A549 (cell line): ENCODE data around the gene RPLP2. TPM values are rescaled to one million over a fixed set of nuclear protein-coding genes. Genes with fewer than 3 reads are reported as not detected.

ENCODE experiments used
- ATAC-seq, 2 experiments: fragments of 200-7000 bp in 1 of 2; fragments of >200 bp in 1 of 2; cut with Nextera tagmentation in 1 of 2; cut with Tn5 transposase in 1 of 2; 3 replicates each; pipeline versions ENCODE4 v1.8.0 to v1.9.1; 2018 to 2020; ENCODE audit warnings: mild to moderate bottlenecking in 1 of 2, moderate library complexity in 1 of 2
- CTCF ChIA-PET: fragments of 300-600 bp; sonication (Branson Sonifier 250); formaldehyde crosslinking; extraction: SDS; loops from one replicate; lab custom pipeline; 2021; ENCODE audit warnings: antibody characterized with exemption, inconsistent platforms; lab: Yijun Ruan, JAX
- POLR2A ChIA-PET: fragments of 350-600 bp; formaldehyde crosslinking; extraction: SDS; loops from one replicate; lab custom pipeline; 2021; ENCODE audit warnings: antibody characterized with exemption, inconsistent platforms; lab: Yijun Ruan, JAX
- DNase-seq, 2 experiments: peaks; one replicate each; pipeline versions ENCODE4 v3.0.0 to v3.0.0-alpha.2; 2011 to 2016; ENCODE audit warnings: low read depth in 1 of 2, low spot score in 1 of 2
- FAIRE-seq: peaks from 2 replicates; lab custom pipeline; 2011; peaks lifted over from hg19 to GRCh38; lab: Jason Lieb, UNC
- H3K27ac ChIP-seq, 2 experiments: fragments of >200 bp; sonication (Bioruptor Twin); formaldehyde crosslinking; 3 replicates each; pipeline ENCODE4 v1.5.1; 2016 to 2017
- H3K4me1 ChIP-seq: fragments of >200 bp; sonication (Bioruptor Twin); formaldehyde crosslinking; 3 replicates; pipeline ENCODE4 v1.6.1; 2016
- H3K4me2 ChIP-seq: fragments of >200 bp; sonication (Bioruptor Twin); formaldehyde crosslinking; 3 replicates; pipeline ENCODE4 v1.6.1; 2016
- H3K4me3 ChIP-seq: fragments of >200 bp; sonication (Bioruptor Twin); formaldehyde crosslinking; 3 replicates; pipeline ENCODE4 v1.5.1; 2016
- H3K9me3 ChIP-seq: fragments of >200 bp; sonication (Bioruptor Twin); formaldehyde crosslinking; 3 replicates; pipeline ENCODE4 v1.6.1; 2016
- CBX2 ChIP-seq: fragments of 200-600 bp; sonication (generic); IDR thresholded peaks from 2 replicates; pipeline ENCODE4 v1.6.1; 2016; ENCODE audit warnings: low read depth, mild to moderate bottlenecking, borderline replicate concordance
- CBX8 ChIP-seq: fragments of 200-600 bp; sonication (generic); IDR thresholded peaks from 2 replicates; pipeline ENCODE4 v1.6.1; 2016
- CHD4 ChIP-seq: fragments of 200-600 bp; sonication (generic); IDR thresholded peaks from 2 replicates; pipeline ENCODE4 v1.6.1; 2016; ENCODE audit warnings: antibody characterized with exemption, mild to moderate bottlenecking, borderline replicate concordance
- EHMT2 ChIP-seq: fragments of 200-600 bp; sonication (generic); IDR thresholded peaks from 2 replicates; pipeline ENCODE4 v1.6.1; 2016; ENCODE audit warnings: antibody characterized with exemption, low read depth, mild to moderate bottlenecking, moderate library complexity
- ESRRA ChIP-seq: fragments of 150-350 bp; IDR thresholded peaks from 2 replicates; pipeline ENCODE4 v1.6.1; 2014; ENCODE audit warnings: mild to moderate bottlenecking, low read length, borderline replicate concordance
- FOSB ChIP-seq: fragments of 250-450 bp; sonication (Bioruptor Pico); IDR thresholded peaks from 2 replicates; pipeline ENCODE4 v1.5.0; 2020; ENCODE audit warnings: mild to moderate bottlenecking, moderate library complexity
- FOSL2 ChIP-seq, 2 experiments: fragments of 450-650 bp in 1 of 2; fragments of >200 bp in 1 of 2; sonication (Bioruptor Twin) in 1 of 2; formaldehyde crosslinking; IDR thresholded peaks; 2 replicates each; pipeline versions ENCODE4 v1.5.0 to v1.6.1; 2016 to 2020; ENCODE audit warnings: mild to moderate bottlenecking in 1 of 2, moderate library complexity in 1 of 2
- FOXS1 ChIP-seq: fragments of 250-450 bp; sonication (Bioruptor Pico); IDR thresholded peaks from 2 replicates; pipeline ENCODE4 v1.5.0; 2020; ENCODE audit warnings: mild to moderate bottlenecking, moderate library complexity
- GATA3 ChIP-seq: IDR thresholded peaks from 2 replicates; pipeline ENCODE4 v1.6.1; 2012; ENCODE audit warnings: borderline replicate concordance
- HDAC2 ChIP-seq: fragments of 200-600 bp; sonication (generic); IDR thresholded peaks from 2 replicates; pipeline ENCODE4 v1.6.1; 2016
- HOXA7 ChIP-seq: fragments of 250-450 bp; sonication (Bioruptor Pico); IDR thresholded peaks from 2 replicates; pipeline ENCODE4 v1.5.0; 2020; ENCODE audit warnings: mild to moderate bottlenecking, moderate library complexity
- HOXB13 ChIP-seq: fragments of 250-450 bp; sonication (Bioruptor Pico); IDR thresholded peaks from 2 replicates; pipeline ENCODE4 v1.5.0; 2020; ENCODE audit warnings: low read depth, mild to moderate bottlenecking, moderate library complexity
- KDM5A ChIP-seq: fragments of 200-600 bp; sonication (generic); IDR thresholded peaks from 2 replicates; pipeline ENCODE4 v1.6.1; 2016; ENCODE audit warnings: antibody characterized with exemption, mild to moderate bottlenecking
- NFE2L2 ChIP-seq: fragments of 150-350 bp; conservative IDR thresholded peaks from 2 replicates; pipeline ENCODE4 v1.6.1; 2014; ENCODE audit warnings: low read length
- NPAS2 ChIP-seq: fragments of 250-450 bp; sonication (Bioruptor Pico); IDR thresholded peaks from 2 replicates; pipeline ENCODE4 v1.8.0; 2022; ENCODE audit warnings: mild to moderate bottlenecking, moderate library complexity, borderline replicate concordance
- NR3C1 ChIP-seq: fragments of >200 bp; sonication (Bioruptor Twin); formaldehyde crosslinking; IDR thresholded peaks from 3 replicates; pipeline ENCODE4 v1.6.1; 2017
- RAD21 ChIP-seq, 2 experiments: fragments of >200 bp in 1 of 2; sonication (Bioruptor Twin) in 1 of 2; formaldehyde crosslinking in 1 of 2; IDR thresholded peaks in 1 of 2; conservative IDR thresholded peaks in 1 of 2; 2 replicates in 1 of 2; 3 replicates in 1 of 2; pipeline ENCODE4 v1.6.1; 2012 to 2018; ENCODE audit warnings: inconsistent platforms in 1 of 2
- RNF2 ChIP-seq: fragments of 200-600 bp; sonication (generic); IDR thresholded peaks from 2 replicates; pipeline ENCODE4 v1.6.1; 2016; ENCODE audit warnings: low read depth, mild to moderate bottlenecking, antibody characterized with exemption, moderate library complexity, borderline replicate concordance
- ZC3H11A ChIP-seq: fragments of 450-650 bp; IDR thresholded peaks from 2 replicates; pipeline ENCODE4 v1.6.1; 2014; ENCODE audit warnings: antibody characterized with exemption, mild to moderate bottlenecking
- WGBS: methylation state at CpG from one replicate; pipeline ENCODE4 v1.1.6; 2017; ENCODE audit errors: missing lambda C conversion rate; 5-methylcytosine and 5-hydroxymethylcytosine counted together
- polyA plus RNA-seq, 4 experiments: library from polyadenylated mRNA; depleted of rRNA in 3 of 4; stranded (reverse); fragments of >200 nt; fragmentation: RNase III in 1 of 4; extraction: RNeasy Plus Mini Kit Qiagen cat#74134 plus additional on column Dnase treatment in 1 of 4; gene quantifications; 2 replicates in 3 of 4; 3 replicates in 1 of 4; pipeline ENCODE4 v1.2.3, GENCODE V29; 2011 to 2017
- TF ChIP-seq, protein P1 (sequence below): fragments of >200 bp; sonication (Bioruptor Twin); formaldehyde crosslinking; IDR thresholded peaks from 3 replicates; pipeline ENCODE4 v1.6.1; 2016
- TF ChIP-seq, protein P2 (sequence below): IDR thresholded peaks from 2 replicates; pipeline ENCODE4 v1.6.1; 2012
- TF ChIP-seq, protein P3 (sequence below): fragments of >200 bp; sonication (Bioruptor Twin); formaldehyde crosslinking; IDR thresholded peaks from 3 replicates; pipeline ENCODE4 v1.5.1; 2016
- TF ChIP-seq, protein P4 (sequence below): fragments of 200-600 bp; sonication (generic); IDR thresholded peaks from 2 replicates; pipeline ENCODE4 v1.6.1; 2016; ENCODE audit warnings: antibody characterized with exemption, mild to moderate bottlenecking, moderate library complexity

The RPLP2 gene
- polyA plus RNA-seq, 2 of the 4 experiments (the other 2 are of a cell fraction) = 1,493 to 2,508 TPM

DNA sequence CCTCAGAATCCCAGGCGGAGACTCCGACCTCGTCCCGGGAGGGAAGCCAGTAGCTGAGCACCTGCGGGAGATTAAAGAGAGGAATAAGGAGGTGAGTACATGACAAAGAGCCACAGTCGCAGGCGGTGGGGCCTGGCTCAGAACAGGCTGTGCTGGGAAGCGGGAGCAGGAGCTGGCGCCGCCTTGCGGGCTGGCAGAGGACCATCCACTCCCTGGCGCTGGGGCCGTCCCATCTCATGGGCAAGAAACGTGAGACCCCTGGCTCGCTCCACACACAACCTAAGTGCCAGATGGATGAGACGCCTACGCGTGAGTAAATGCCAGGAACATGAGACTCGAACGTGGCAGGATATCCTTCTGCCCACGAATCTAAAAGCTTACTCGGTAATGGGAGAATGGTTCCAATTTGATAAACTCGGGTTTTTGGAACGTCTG, 26.2 kb upstream of the RPLP2 start:
- POLR2A ChIA-PET = no interaction called here
- Histone ChIP-seq H3K4me3 (no peak overlapping the region), H3K27ac (no peak overlapping the region), H3K4me2 (no peak overlapping the region), H3K9me3 (no peaks in the 10 kb centered on the region), H3K4me1 (peaks cover under 1% of the 10 kb centered on the region; the same call in 1 of the 3 replicates)
- CTCF ChIA-PET = interaction anchor here (0.6 to 2.2 kb wide), 10 partner anchors 8 to 1133 kb away, joined by 3 to 14 read pairs (median 6); partner anchors contain the start of gene SLC25A22
- peak in 1 of 2 experiments; percentile 65; a peak in 3 of 6 replicates for ATAC-seq
- no peak for FAIRE-seq
- TF ChIP-seq CHD4 (no peak), CBX8 (no peak), NFE2L2 (no peak), NPAS2 (CRISPR knock-in tag) (no peak), KDM5A (no peak), HOXB13 (no peak), RNF2 (no peak), CBX2 (no peak), FOXS1 (CRISPR knock-in tag) (no peak), RAD21 (conservative IDR thresholded peaks at IDR 0.05 in 1 of 2, IDR thresholded peaks at IDR 0.05 in 1 of 2) (no peak), GATA3 (no peak), HOXA7 (CRISPR knock-in tag) (no peak), FOSB (CRISPR knock-in tag) (no peak), EHMT2 (no peak)
- TF ChIP-seq, protein P1, sequence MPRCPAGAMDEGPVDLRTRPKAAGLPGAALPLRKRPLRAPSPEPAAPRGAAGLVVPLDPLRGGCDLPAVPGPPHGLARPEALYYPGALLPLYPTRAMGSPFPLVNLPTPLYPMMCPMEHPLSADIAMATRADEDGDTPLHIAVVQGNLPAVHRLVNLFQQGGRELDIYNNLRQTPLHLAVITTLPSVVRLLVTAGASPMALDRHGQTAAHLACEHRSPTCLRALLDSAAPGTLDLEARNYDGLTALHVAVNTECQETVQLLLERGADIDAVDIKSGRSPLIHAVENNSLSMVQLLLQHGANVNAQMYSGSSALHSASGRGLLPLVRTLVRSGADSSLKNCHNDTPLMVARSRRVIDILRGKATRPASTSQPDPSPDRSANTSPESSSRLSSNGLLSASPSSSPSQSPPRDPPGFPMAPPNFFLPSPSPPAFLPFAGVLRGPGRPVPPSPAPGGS = no peak
- TF ChIP-seq, protein P2, sequence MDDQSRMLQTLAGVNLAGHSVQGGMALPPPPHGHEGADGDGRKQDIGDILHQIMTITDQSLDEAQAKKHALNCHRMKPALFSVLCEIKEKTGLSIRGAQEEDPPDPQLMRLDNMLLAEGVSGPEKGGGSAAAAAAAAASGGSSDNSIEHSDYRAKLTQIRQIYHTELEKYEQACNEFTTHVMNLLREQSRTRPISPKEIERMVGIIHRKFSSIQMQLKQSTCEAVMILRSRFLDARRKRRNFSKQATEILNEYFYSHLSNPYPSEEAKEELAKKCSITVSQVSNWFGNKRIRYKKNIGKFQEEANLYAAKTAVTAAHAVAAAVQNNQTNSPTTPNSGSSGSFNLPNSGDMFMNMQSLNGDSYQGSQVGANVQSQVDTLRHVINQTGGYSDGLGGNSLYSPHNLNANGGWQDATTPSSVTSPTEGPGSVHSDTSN = no peak
- TF ChIP-seq, protein P3, sequence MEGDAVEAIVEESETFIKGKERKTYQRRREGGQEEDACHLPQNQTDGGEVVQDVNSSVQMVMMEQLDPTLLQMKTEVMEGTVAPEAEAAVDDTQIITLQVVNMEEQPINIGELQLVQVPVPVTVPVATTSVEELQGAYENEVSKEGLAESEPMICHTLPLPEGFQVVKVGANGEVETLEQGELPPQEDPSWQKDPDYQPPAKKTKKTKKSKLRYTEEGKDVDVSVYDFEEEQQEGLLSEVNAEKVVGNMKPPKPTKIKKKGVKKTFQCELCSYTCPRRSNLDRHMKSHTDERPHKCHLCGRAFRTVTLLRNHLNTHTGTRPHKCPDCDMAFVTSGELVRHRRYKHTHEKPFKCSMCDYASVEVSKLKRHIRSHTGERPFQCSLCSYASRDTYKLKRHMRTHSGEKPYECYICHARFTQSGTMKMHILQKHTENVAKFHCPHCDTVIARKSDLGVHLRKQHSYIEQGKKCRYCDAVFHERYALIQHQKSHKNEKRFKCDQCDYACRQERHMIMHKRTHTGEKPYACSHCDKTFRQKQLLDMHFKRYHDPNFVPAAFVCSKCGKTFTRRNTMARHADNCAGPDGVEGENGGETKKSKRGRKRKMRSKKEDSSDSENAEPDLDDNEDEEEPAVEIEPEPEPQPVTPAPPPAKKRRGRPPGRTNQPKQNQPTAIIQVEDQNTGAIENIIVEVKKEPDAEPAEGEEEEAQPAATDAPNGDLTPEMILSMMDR = no peak
- 81% methylated on average over 24 of the region's 24 CpGs for WGBS
- peak in 1 of 2 experiments; percentile 50 for DNase-seq

DNA sequence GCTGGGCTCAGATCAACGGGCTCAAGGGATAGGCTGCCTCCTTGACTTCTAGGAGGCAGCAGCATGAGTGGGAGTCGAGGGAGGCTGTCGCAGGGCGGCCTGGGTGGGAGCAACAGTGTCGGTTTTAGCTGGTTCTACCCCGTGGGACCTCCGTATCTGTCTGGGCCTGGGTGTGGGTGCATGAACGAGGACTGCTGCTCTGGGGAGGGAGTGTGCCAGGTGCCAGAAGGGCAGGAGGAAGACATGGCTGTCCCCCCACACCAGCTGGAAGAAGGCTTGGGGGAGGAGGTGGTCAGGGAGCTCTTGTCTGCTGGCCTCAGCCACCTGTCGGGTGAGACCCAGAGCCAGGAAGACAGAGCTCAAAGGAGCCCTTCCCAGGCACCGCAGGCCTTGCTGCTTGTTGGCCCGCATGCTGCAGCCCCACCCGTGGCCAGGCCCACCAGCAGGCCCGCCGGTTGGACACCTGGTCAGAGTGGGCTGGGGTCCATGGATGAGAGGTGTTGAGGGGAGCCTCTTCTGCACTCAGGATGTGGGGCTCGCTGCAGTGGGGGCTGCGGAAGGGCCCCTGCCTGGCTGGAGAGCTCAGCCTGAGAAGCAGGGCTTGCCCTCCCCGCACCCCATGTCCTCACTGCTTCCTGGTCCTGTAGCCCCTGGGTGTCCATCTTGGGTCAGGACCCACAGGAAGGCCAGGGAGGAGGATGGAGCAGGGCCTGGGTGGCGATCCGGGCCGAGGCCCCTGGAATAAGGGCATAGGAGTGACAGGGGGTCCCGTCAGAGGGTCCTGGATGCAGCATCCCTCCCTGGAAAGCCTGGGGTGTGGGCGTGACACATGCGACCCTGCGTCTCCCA, 23.3 kb upstream of the RPLP2 start:
- CTCF ChIA-PET = interaction anchor here (0.8 to 1.2 kb wide), 3 partner anchors 10 to 124 kb away, joined by 3 read pairs; no protein-coding TSS in a partner anchor
- no peak for DNase-seq

More for the DNA sequence above, 23.3 kb upstream of the RPLP2 start:
- no peak for FAIRE-seq
- WGBS = 85% methylated on average over 18 of the region's 24 CpGs
- H3K4me1 ChIP-seq = peaks cover 23% of the 10 kb centered on the region
- ATAC-seq = no peak
- no peak overlapping the region for H3K27ac ChIP-seq
- TF ChIP-seq RAD21 (conservative IDR thresholded peaks at IDR 0.05 in 1 of 2, IDR thresholded peaks at IDR 0.05 in 1 of 2) = no peak
- no peak for TF ChIP-seq NR3C1
- TF ChIP-seq ZC3H11A = no peak
- TF ChIP-seq FOSL2 (IDR thresholded peaks at IDR 0.05) = no peak
- TF ChIP-seq FOSL2 (CRISPR knock-in tag; IDR thresholded peaks at IDR 0.05) = no peak
- TF ChIP-seq HDAC2 = no peak
- no peak for TF ChIP-seq ESRRA
- TF ChIP-seq, protein P3 = no peak
- TF ChIP-seq, protein P4, sequence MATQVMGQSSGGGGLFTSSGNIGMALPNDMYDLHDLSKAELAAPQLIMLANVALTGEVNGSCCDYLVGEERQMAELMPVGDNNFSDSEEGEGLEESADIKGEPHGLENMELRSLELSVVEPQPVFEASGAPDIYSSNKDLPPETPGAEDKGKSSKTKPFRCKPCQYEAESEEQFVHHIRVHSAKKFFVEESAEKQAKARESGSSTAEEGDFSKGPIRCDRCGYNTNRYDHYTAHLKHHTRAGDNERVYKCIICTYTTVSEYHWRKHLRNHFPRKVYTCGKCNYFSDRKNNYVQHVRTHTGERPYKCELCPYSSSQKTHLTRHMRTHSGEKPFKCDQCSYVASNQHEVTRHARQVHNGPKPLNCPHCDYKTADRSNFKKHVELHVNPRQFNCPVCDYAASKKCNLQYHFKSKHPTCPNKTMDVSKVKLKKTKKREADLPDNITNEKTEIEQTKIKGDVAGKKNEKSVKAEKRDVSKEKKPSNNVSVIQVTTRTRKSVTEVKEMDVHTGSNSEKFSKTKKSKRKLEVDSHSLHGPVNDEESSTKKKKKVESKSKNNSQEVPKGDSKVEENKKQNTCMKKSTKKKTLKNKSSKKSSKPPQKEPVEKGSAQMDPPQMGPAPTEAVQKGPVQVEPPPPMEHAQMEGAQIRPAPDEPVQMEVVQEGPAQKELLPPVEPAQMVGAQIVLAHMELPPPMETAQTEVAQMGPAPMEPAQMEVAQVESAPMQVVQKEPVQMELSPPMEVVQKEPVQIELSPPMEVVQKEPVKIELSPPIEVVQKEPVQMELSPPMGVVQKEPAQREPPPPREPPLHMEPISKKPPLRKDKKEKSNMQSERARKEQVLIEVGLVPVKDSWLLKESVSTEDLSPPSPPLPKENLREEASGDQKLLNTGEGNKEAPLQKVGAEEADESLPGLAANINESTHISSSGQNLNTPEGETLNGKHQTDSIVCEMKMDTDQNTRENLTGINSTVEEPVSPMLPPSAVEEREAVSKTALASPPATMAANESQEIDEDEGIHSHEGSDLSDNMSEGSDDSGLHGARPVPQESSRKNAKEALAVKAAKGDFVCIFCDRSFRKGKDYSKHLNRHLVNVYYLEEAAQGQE = no peak
- POLR2A ChIA-PET = interaction anchor here (0.6 to 2.0 kb wide), 2 partner anchors 10 kb away, joined by 3 to 5 read pairs; no protein-coding TSS in a partner anchor
- H3K4me3 ChIP-seq = no peak overlapping the region
- no peak overlapping the region for H3K4me2 ChIP-seq
- no peaks in the 10 kb centered on the region for H3K9me3 ChIP-seq
